Adrenal gland (tissue), 5 donors: ENCODE measurements around the gene ACP4.

Experiments used
- CTCF ChIP-seq, 6 experiments: fragments of 450-650 bp in 4 of 6; fragments of 200-600 bp in 2 of 6; sonication (generic) in 1 of 6; IDR thresholded peaks; 1 replicate in 5 of 6; 2 replicates in 1 of 6; pipeline versions ENCODE4 v1.5.1 to v1.8.0; 2016 to 2021; ENCODE audit warnings: antibody characterized with exemption in 6 of 6, mild to moderate bottlenecking in 2 of 6, moderate library complexity in 1 of 6
- POLR2A ChIP-seq, 2 donors: fragments of 450-650 bp; IDR thresholded peaks; one replicate each; pipeline ENCODE4 v1.6.1; 2017; ENCODE audit warnings: antibody characterized with exemption in 2 of 2, mild to moderate bottlenecking in 2 of 2, moderate library complexity in 1 of 2
- donor health status: DM: no; HTN: no; CAD: no.

- TF ChIP-seq CTCF (IDR thresholded peaks at IDR 0.05) (no peak), POLR2A (IDR thresholded peaks at IDR 0.05) (no peak)
Measured at GRCh38 chr19:50784710-50785109, 5.5 kb upstream of the ACP4 start.
